Measurements from ENCODE around the gene WDFY3. TPM values are rescaled to one million over a fixed set of nuclear protein-coding genes. Genes with fewer than 3 reads are reported as not detected.

The WDFY3 gene
- total and polyA plus RNA-seq, 2 of the 4 experiments (the other 2 are of a cell fraction), result 12.5 to 58.1 TPM

DNA sequence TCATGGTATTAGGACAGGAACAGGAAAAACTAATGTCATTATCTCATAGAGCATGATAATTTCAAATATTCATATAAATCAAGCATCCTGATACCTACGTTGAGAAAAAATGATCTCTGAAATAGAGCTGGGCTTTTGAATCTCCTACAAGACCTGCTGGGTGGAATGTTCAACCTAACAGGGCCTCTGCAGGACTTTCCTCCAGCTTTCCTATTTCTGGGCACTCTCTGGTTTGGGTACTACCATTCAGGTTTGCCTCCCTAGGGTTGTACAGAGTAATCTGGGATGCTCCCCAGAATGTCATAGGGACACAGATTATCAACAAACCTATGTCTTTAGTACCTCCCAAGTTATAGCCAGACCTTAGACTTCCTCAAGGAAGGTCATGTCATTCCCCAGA is 274.7 kb downstream of the WDFY3 start:
- WGBS, 2 experiments (ENCODE audit: extremely low coverage in 2 of 2, insufficient read length in 1 of 2), result no CpG with 5 or more reads among the region's 1 CpG
- H4K91ac ChIP-seq (ENCODE audit: insufficient read depth, low read depth, low read length), result peak overlapping the region; percentile 69
- peak; percentile 7 for ATAC-seq (ENCODE audit: low read depth)
- peak overlapping the region; percentile 78 for H2BK20ac ChIP-seq (ENCODE audit: low read depth, low read length)
- H3K36me3 ChIP-seq (ENCODE audit: control insufficient read depth, insufficient read depth, low read length), result peaks cover 24% of the 10 kb centered on the region
- intact Hi-C loops (cut with micrococcal nuclease) (loop anchor here (5.0 to 10.0 kb wide), 2 partner anchors 281 to 1213 kb away; no protein-coding TSS in a partner anchor), in situ Hi-C loops (cut with MboI; ENCODE audit: low sequenced_read_pairs) (no loop called here), dilution Hi-C loops (cut with HindIII; ENCODE audit: low sequenced_read_pairs, unreplicated experiment) (no loop called here)
- no peak for DNase-seq
- H3K4me3 ChIP-seq (ENCODE audit: insufficient read depth, low read depth, low read length), result no peak overlapping the region
- no peaks in the 10 kb centered on the region for H3K9me3 ChIP-seq (ENCODE audit: control insufficient read depth, insufficient read depth, low read length)
- H2AK9ac ChIP-seq (replicated peaks; ENCODE audit: low read depth, low read length, poor library complexity), result no peak overlapping the region
- peak overlapping the region; percentile 98 for H2BK15ac ChIP-seq (ENCODE audit: low read depth, low read length)
- H3K9me1 ChIP-seq (ENCODE audit: insufficient read depth, low read length), result peaks cover 22% of the 10 kb centered on the region
- BruUV-seq (replicated peaks), result no TSS peak
- no peak overlapping the region for H2BK5ac ChIP-seq (ENCODE audit: low read depth, low read length, poor library complexity, severe bottlenecking)
- H3K4me2 ChIP-seq (ENCODE audit: low read depth, low read length), result peak overlapping the region; percentile 21; the same call in 1 of the 2 replicates
- no peak overlapping the region for H3K9ac ChIP-seq (ENCODE audit: low read depth, low read length)
- no peak overlapping the region for H3K18ac ChIP-seq (ENCODE audit: low read depth, low read length)
- H3K56ac ChIP-seq (ENCODE audit: extremely low read depth, insufficient read depth, low read length), result no peak overlapping the region
- peak overlapping the region; percentile 72 for H3K4ac ChIP-seq (ENCODE audit: low read depth, low read length)
- no peak for TF ChIP-seq MXI1 (IDR thresholded peaks at IDR 0.05; ENCODE audit: borderline replicate concordance, low read depth, low read length)
- no peak for TF ChIP-seq RFX5 (IDR thresholded peaks at IDR 0.05; ENCODE audit: low read depth, low read length)
- no peak for TF ChIP-seq CEBPB (IDR thresholded peaks at IDR 0.05; ENCODE audit: low read depth, low read length)
- TF ChIP-seq CHD1 (IDR thresholded peaks at IDR 0.05; ENCODE audit: low read depth, low read length), result no peak
- TF ChIP-seq, protein P1, sequence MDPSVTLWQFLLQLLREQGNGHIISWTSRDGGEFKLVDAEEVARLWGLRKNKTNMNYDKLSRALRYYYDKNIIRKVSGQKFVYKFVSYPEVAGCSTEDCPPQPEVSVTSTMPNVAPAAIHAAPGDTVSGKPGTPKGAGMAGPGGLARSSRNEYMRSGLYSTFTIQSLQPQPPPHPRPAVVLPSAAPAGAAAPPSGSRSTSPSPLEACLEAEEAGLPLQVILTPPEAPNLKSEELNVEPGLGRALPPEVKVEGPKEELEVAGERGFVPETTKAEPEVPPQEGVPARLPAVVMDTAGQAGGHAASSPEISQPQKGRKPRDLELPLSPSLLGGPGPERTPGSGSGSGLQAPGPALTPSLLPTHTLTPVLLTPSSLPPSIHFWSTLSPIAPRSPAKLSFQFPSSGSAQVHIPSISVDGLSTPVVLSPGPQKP (IDR thresholded peaks at IDR 0.05; ENCODE audit: borderline replicate concordance, low read depth, low read length), result no peak
- no peak for TF ChIP-seq CTCF (conservative IDR thresholded peaks at IDR 0.05; ENCODE audit: low read depth, low read length)
- TF ChIP-seq BHLHE40 (IDR thresholded peaks at IDR 0.05; ENCODE audit: low read depth, low read length), result no peak
- H4K5ac ChIP-seq (ENCODE audit: low read depth, low read length), result no peak overlapping the region
- POLR2A ChIA-PET (ENCODE audit: unreplicated experiment), result no interaction called here
- peaks cover 0 to 13% of the 10 kb centered on the region in 2 experiments; a peak in 3 of 4 replicates for H3K79me1 ChIP-seq (ENCODE audit: low read depth in 1 of 2, low read length in 2 of 2)
- no peak overlapping the region for H2AFZ ChIP-seq (replicated peaks; ENCODE audit: low read length, poor library complexity)
- peak overlapping the region; percentile 88 for H2BK120ac ChIP-seq (ENCODE audit: low read depth, low read length)
- no peak overlapping the region for H3K27ac ChIP-seq (ENCODE audit: insufficient read depth, low read length)
- H3K27me3 ChIP-seq (ENCODE audit: control insufficient read depth, insufficient read depth, low read length), result no peaks in the 10 kb centered on the region
- CTCF ChIA-PET, result no interaction called here
- peak overlapping the region; percentile 81 for H2AK5ac ChIP-seq (ENCODE audit: low read depth, low read length)
- H3K23ac ChIP-seq (ENCODE audit: low read depth, low read length), result 0 out of 2 replicates have a peak overlapping the region, but pooled peaks have one; percentile 16
- H4K8ac ChIP-seq (ENCODE audit: low read depth in 2 of 2, low read length in 2 of 2), result peak overlapping the region in 1 of 2 experiments; percentile 7; a peak in 2 of 4 replicates
- H3K14ac ChIP-seq (replicated peaks; ENCODE audit: low read depth, low read length), result 0 out of 2 replicates have a peak overlapping the region, but pooled peaks have one; percentile 5
- peaks cover 16% of the 10 kb centered on the region for H4K20me1 ChIP-seq (ENCODE audit: insufficient read depth, low read length)
- peaks cover 14% of the 10 kb centered on the region for H3K4me1 ChIP-seq (ENCODE audit: control insufficient read depth, insufficient read depth, low read length)
